ENCODE results near the gene NUP160.
A peak's percentile ranks its signal among the peaks of the same experiment; 100 is the strongest.
"Not testable (repeated sequence)": the region's sequence is repeated elsewhere in the genome, so short reads cannot be mapped to it uniquely, and the experiment has no call there.

NUP160 gene

DNA sequence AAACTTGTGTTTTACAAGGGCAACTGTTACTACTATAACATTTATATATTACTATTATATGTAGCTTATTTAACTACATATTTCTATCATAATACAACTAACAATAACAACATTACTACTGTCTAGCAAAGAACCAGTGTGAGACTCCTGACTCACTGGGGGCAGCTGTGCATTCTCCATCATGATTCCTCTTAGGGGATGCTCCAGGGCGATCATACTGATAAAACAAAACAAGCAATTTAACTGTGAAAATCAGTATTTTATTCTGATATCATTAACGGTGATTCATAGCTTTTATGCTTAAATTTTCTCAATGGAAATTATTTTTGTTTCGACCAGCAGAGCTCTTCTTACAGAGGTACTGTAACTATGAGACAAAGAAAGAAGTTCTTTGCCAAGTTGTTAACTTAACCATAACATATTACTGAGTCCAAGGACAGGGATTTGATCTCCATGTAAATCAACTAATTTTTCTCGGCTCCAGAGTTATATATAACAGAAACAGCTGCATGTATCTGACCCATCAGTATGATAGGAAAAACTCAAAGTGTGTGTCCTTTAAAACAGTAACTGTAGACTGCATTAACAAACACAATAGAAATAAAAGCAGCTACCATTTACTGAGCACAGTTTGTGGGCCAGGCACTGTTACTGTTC lies 56.2 kb downstream of the NUP160 start:
- DNase-seq (ENCODE audit: low read depth), result no peak

DNA sequence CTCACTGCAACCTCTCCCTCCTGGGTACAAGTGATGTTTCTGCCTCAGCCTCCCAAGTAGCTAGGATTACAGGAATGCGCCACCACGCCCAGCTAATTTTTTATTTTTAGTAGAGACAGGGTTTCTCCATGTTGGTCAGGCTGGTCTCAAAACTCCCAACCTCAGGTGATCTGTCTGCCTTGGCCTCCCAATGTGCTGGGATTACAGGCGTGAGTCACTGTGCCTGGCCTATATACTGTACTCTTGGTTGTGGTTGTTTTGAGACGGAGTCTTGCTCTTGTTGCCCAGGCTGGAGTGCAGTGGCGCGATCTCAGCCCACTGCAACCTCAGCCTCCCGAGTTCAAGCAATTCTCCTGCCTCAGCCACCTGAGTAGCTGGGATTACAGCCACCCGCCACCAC lies 58.1 kb downstream of the NUP160 start:
- not testable (repeated sequence) for DNase-seq (ENCODE audit: low read depth)

DNA sequence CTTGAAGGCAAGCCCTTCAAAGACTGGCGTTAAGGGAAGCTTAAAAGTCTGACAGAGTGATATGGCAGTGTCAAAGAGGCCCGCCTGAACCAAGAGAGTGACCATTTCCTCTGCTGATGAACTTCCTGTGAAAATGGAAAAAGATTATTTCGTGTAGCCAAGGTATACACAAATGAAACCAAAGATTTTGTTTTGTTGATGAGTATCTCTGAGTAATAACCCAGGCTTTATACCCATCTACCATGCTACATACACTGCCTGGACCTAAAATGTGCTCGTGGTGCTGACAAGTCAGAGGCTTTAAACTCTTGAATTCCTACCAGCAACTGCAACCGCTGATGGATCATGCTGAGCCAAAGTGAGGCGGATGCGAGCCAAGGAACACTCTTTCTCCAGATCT lies 60.0 kb downstream of the NUP160 start:
- peak; percentile 15 for DNase-seq (ENCODE audit: low read depth)

DNA sequence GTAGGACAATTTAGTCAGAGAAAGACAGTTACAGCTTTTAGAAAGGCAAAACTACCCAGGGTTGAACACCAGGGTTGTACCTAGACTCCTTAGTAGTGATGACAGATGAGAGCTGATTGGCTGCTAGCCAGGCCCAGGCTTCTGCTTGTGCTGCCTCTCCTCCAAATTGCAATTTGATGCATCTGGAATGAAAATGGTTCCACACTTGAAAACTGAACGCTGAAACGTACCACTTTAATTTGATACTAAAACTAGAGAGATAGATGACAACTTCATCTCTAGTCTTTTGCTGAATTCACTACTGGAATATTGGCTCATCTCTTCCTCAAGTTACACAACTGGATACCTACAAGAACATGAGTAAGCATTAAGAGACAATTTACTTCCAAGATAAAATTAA lies 61.8 kb downstream of the NUP160 start:
- no peak for DNase-seq (ENCODE audit: low read depth)

DNA sequence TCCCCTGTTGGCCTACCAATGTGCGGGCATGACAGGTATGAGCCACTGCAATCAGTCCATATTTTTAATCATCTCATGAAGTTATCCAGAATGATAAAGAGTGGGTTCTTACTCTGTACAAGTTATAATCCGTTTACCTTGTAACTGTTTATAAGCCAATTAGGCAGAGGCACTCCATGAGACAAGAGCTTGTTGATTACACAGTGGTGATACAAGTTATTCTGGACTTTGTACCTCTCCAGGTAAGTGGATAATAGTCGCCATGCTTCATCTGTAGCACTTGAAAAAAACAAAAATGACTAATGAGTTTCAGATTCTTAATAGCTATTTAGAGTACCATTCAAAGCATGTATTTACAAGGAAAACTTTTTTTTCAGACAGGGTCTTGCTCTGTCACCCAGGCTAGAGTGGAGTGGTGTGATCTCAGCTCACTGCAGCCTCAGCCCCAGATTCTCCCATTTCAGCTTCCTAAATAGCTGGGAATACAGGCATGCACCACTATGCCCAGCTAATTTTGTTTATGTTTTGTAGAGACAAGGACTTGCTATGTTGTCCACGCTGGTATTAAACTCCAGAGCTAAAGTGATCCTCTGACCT lies 63.3 kb downstream of the NUP160 start:
- DNase-seq (ENCODE audit: low read depth), result no peak

DNA sequence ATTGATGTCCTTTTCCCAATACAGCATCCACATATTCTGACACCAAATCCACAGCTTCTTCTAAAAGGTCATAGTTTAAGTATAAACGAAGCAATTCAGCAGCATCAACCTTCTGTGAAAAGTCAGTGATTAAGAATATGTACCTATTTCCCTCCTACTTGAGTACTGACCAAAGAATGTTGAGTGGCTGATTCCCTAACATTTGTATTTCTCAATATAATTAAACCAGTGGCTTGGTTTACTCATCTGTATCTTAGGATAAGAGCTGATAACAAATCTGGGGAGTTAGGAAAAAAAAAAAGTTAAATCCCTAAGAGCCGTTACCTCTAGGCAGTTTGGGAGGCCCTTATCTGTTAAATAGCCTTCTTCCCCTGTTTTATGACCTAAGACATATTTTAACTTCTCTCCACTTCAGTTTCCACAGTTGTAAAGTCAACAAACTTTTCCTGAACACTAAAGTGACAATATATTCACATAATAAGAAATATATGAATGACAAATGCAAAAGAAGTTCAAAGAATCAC lies 65.0 kb downstream of the NUP160 start:
- DNase-seq (ENCODE audit: low read depth), result no peak

DNA sequence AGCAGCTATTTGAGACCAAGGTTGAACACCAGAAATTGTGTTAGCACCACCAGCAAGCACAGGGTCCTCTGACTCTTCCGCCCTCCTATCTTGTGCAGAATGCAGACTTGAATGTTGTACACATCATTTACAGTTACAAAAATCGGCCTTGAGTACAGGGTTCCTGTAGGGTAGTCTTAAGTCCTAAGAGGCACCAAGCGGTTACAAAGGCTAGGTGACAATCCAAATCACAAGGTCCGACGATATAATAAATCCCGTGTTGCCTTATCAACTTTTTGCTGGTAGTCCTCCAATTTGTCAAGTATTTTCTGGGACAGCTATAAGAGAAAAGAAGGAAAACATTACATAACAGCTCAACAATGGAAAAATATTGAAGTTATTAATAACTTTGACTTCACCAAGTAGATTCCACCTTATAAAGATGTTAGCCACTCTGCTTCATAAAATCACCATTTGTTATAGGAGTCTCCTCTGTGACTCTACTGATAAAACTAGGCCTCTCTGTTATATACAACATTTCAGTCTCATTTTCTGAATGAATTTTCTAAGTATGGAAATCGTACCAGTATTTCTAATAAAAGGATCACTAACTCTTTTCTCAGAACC lies 69.2 kb downstream of the NUP160 start:
- no peak for DNase-seq (ENCODE audit: low read depth)

DNA sequence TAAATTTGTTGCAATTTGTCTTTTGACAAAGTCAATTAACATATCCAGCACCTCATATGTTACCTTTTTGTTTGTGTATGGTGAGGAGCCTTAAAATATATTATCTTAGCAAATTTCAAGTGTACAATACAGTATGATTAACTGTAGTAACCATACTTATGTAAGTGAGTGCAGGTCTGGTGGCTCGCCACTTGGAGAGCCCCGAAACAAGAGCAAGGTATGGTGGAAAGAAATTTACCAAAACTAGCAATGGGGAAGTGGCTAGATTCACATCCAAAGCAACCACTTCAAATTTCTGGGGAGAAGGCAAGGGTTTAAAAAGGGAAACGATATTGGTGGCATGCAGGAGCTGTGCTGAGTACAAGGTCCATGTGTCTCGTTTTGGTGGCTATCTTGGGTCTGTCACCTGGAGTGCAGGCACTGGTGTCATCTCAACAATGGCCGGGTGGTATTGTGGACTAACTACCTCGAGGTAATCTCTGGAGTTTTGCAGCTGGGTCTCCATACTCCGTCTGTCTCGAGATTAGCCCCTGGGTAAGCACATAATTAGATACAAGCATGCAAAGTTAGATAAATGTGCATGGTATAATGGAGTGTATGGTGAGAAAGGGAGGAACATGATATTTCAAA lies 72.8 kb downstream of the NUP160 start:
- no peak for DNase-seq (ENCODE audit: low read depth)

DNA sequence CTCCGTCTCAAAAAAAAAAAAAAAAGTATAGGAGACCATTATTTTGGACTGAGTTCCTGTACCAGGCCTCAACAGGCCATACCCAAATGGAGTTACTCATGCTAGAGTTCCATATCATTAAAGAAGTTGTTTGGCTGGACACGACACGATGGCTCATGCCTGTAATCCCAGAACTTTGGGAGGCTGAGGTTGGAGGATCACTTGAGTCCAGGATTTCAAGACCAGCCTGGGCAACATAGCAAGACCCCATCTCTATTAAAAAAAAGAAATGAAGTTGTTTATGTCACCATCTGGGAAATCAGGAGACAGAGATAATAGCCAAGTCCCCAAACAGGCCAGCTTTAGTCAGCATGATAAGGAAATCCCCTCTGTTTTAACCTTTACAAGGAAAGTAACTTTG lies 74.3 kb downstream of the NUP160 start:
- DNase-seq (ENCODE audit: low read depth), result no peak

DNA sequence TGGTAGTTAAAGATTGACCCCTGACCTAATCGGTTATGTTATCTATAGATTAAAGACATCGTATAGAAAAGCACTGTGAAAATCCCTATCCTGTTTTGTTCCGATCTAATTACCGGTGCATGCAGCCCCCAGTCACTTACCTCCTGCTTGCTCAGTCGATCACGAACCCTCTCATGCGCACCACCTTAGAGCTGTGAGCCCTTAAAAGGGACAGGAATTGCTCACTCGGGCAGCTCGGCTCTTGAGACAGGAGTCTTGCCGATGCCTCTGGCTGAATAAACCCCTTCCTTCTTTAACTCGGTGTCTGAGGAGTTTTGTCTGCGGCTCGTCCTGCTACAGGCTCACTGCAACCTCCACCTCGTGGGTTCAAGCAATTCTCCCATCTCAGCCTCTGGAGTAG lies 78.6 kb downstream of the NUP160 start:
- DNase-seq (ENCODE audit: low read depth), result not testable (repeated sequence)

DNA sequence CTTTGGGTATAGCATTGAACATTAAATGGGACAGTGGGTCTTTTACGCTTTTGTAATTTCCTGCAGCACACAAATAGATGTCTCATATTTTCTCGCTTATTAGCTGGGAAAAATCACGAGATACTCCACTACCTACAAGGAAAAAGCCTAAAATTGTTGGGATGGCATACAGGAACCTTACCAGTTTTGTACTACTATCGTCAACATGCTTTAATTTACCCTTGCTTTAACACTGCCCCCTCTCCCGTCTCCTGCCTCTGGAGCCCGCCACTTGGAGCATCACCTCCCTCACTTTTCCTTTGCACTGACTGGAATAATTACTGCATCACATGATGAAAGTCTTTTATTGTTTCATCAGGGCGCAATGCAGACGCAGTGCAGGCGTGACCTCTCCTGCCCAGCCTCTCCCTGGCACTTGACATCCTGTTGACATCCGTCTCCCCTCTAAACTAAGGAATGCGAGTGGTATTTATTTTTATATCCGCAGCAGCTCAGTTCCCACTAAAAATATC lies 80.0 kb downstream of the NUP160 start:
- DNase-seq (ENCODE audit: low read depth), result peak; percentile 85

DNA sequence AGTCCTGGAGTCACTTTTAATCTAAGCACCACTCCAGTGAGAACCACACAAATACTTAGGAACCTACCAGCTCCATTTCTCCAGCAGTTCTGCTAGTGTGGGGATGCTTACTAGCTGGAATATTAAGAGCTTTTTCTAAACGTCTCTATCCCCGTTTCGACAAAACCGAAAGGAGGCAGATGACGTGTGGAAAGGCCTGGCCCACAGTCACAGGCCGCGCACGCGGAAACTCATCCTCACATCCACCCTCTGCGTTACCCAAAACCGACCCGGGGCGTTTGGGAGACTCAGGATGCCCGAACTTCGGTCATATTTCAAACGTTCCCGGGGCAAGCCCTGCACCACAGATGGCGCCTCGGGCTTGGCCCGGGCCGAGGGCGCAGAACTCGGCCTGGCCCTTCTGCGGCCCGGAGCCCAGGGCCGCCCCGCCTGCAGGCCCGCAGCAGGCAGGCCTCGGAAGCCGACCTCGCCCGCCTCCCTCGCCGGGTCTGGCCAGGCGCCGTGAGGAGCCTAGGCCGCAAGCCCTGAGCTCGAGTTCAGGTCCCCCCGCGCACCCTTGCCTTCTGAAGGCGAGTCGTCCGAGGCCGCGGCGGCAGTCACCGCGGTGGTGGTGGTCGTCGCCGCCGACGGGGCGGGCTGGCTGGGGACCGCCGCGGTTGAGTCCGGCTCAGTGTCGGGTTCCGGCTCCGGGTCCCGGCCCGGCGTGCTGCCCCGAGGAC lies 81.5 kb downstream of the NUP160 start:
- peak; percentile 75 for DNase-seq (ENCODE audit: low read depth)

DNA sequence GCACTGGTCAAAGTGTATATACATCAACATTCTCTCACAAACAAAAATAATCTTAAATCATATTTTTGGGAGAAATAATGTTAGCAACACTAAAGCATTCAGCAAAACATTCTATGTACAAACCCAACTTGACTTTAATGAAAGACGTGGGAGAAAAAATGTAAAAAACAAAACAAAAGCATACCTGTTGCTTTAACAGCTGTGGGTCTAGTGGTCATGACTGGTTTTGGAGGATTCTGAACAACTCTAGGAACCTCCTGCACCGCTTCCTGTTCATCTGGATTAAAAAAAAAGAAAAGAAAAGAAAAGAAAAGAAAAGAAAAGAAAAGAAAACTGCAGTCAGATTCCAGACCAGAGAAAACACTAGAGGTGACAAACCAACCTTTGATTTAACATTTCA lies 83.1 kb downstream of the NUP160 start:
- peak; percentile 18 for DNase-seq (ENCODE audit: low read depth)

DNA sequence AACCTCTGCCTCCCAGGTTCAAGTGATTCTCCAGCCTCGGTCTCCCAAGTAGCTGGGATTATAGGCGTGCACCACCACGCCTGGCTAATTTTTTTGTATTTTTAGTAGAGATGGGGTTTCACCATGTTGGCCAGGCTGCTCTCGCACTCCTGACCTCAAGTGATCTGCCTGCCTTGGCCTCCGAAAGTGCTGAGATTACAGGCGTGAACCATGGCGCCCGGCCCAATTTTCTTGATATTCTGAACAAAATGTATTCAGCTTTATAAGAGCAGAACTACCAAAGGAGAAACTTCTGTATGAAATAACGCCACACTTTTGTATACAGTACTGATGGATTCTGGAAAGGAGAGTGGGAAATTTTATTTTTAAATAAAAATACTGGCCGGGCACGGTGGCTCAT lies 88.9 kb downstream of the NUP160 start:
- not testable (repeated sequence) for DNase-seq (ENCODE audit: low read depth)

DNA sequence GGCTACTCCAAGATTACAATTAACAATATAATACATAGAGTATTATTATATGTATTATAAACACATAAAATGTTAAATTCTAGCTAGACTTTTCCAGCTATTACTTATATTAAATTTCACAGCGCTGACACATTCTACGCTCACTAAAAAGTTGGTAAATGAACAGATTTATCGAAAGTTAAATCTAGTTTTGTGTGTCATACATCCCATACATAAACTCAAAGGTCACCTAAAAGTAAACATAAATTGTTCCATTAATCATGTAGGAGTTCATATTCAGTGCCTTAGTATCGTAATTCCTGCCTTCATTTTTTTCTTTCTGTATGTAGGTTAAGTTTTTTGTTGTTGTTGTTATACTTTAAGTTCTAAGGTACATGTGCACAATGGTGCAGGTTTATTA lies 91.9 kb downstream of the NUP160 start:
- no peak for DNase-seq (ENCODE audit: low read depth)

DNA sequence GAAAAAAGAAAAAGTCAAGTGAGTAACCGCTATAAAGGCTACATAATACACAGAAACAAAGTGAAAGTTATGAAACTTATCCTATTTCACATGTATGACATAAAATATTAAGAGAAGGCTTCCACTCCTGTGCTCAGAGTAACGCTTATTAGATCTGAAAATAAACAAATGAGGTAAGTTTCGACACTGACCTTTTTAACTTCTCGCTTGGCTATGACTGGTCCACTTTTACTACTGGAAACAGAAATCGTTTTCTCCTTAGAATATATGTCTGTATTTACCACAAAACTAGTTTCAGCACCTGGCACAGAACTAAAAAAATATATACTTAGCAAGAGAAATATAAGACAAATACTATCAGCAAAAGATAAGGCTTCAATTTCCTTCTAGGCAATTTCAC lies 97.4 kb downstream of the NUP160 start:
- no peak for DNase-seq (ENCODE audit: low read depth)

DNA sequence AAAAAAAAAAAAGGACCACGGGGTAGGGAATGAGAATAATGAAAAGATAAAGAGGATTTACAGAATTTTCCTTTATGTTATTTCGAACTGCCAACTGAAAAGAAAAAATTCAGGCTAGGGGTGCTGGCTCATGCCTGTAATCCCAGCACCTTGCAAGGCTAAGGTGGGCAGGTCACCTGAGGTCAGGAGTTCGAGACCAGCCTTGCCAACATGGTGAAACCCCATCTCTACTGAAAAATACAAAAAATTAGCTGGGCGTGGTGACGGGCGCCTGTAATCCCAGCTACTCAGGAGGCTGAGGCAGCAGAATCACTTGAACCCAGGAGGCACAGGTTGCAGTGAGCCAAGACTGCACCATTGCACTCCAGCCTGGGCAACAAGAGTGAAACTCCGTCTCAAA lies 105.7 kb downstream of the NUP160 start:
- DNase-seq (ENCODE audit: low read depth), result not testable (repeated sequence)

DNA sequence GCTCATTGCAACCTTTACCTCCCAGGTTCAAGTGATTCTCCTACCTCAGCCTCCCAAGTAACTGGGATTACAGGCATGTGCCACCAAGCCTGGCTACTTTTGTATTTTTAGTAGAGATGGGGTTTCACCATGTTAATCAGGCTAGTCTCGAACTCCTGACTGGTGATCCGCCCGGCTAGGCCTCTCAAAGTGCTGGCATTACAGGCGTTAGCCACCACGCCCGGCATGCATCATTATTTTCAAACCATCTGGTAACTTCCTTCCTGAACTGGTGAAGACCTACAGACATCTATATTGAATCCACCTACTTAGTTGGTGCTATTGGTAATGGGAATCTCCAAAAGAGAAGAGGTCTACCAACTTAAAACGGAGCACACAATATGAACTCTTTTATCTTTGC lies 110.3 kb downstream of the NUP160 start:
- DNase-seq (ENCODE audit: low read depth), result not testable (repeated sequence)

DNA sequence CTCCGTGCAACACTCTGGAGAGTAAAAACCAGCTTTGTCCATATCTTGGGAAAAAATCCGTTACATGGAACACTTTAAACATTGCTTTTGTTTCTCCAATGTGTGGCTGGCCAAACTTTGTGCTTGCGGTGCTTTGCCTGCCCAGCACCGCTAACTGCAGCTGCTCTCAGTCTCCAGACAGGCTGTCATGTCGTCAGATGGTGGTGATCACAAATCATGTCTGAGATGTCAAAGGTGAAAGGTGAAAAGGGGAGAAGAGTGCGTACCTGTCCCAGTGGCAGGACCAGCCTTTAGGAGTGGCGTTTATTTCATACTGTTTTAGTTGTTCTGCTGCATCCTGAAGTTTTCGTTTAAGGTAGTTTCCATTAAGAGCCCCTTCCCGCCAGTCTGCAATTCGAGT lies 115.9 kb downstream of the NUP160 start:
- no peak for DNase-seq (ENCODE audit: low read depth)

DNA sequence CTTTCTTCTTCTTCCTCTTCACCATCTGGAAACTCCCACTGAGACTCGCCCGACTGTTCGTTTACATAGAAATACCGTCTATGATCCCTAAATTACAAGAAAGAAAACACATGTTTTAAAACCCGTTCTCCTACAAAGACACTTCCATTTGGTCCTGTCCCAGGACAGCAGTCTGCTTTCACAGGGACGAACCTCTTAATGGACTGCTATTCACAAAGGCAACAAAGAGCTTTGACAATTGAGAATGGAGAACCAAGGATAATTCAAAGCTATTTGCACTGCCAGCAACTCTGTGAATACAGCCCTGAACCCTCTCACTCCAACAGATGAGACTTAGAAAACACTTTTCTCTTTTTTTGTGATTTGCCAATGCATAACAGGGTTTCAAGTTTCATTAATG lies 116.7 kb downstream of the NUP160 start:
- no peak for DNase-seq (ENCODE audit: low read depth)

Data from ELR (cell line).